Skeletal muscle tissue (tissue), 1 donor: ENCODE data around the gene FOXF1. TPM values are rescaled to one million over a fixed set of nuclear protein-coding genes. Genes with fewer than 3 reads are reported as not detected.

ENCODE experiments used
- total RNA-seq: library from RNA; depleted of rRNA; stranded (reverse); fragments of >200 nt; gene quantifications from one replicate; pipeline ENCODE4 v1.2.3, GENCODE V29; 2014

The FOXF1 gene
- total RNA-seq, 1 donor from 2014 or later, result not detected

Other genes starting within 250 kb of the FOXF1 start
- 12.5 TPM for gene MTHFSD, start 44.7 kb downstream of the FOXF1 start, total RNA-seq
- gene FOXC2, start 56.3 kb downstream of the FOXF1 start, total RNA-seq, result under 0.01 TPM
- under 0.01 TPM for gene FOXL1, start 68.0 kb downstream of the FOXF1 start, total RNA-seq